ENCODE data around the gene MED13. TPM values are rescaled to one million over a fixed set of nuclear protein-coding genes. Genes with fewer than 3 reads are reported as not detected.

Gene MED13
- total RNA-seq, 2 donors from 2014 or later, result 66.0 to 67.7 TPM

Other genes with a start within 250 kb of the MED13 start
- gene BRIP1, start 201.8 kb downstream of the MED13 start, total RNA-seq, result 10 to 100 TPM; 24.2 to 25.5 TPM
- gene INTS2, start 137.3 kb downstream of the MED13 start, total RNA-seq, result 10 to 100 TPM; 22.3 to 28.2 TPM

Measured in endodermal cell (in vitro differentiated cells).